HG02884 (cell line): ENCODE data around the gene EML4.
"Not testable (repeated sequence)": the region's sequence is repeated elsewhere in the genome, so short reads cannot be mapped to it uniquely, and the experiment has no call there.

Experiments used
- ATAC-seq: cut with Tn5 transposase; IDR thresholded peaks from one replicate; pipeline ENCODE4 v1.9.1; 2021; ENCODE audit warnings: mild to moderate bottlenecking, moderate library complexity; ENCODE audit not compliant: unreplicated experiment

The EML4 gene

GRCh38 chr2:42170619-42171395 lies 1.7 kb downstream of the EML4 start:
- ATAC-seq, result no peak

GRCh38 chr2:42171396-42171980 lies 2.3 kb downstream of the EML4 start:
- no peak for ATAC-seq

- no peak for ATAC-seq
These were observed 2.9 kb downstream of the EML4 start for GRCh38 chr2:42172020-42172419.

- no peak for ATAC-seq
These were observed 3.4 kb downstream of the EML4 start for GRCh38 chr2:42172566-42172965.

- not testable (repeated sequence) for ATAC-seq
These were observed 4.3 kb downstream of the EML4 start for GRCh38 chr2:42173467-42173866.

- no peak for ATAC-seq
These were observed 8.0 kb downstream of the EML4 start for GRCh38 chr2:42176992-42177738.

GRCh38 chr2:42178335-42178734 lies 9.2 kb downstream of the EML4 start:
- ATAC-seq, result no peak

- ATAC-seq, result no peak
These were observed 11.1 kb downstream of the EML4 start for GRCh38 chr2:42180300-42180699.

GRCh38 chr2:42182654-42183308 lies 13.6 kb downstream of the EML4 start:
- ATAC-seq, result no peak

- ATAC-seq, result no peak
These were observed 14.6 kb downstream of the EML4 start for GRCh38 chr2:42183775-42184174.

- no peak for ATAC-seq
These were observed 15.2 kb downstream of the EML4 start for GRCh38 chr2:42184346-42184745.

- no peak for ATAC-seq
These were observed 16.2 kb downstream of the EML4 start for GRCh38 chr2:42185220-42185921.

- ATAC-seq, result no peak
These were observed 17.2 kb downstream of the EML4 start for GRCh38 chr2:42186366-42186765.

- ATAC-seq, result no peak
These were observed 17.9 kb downstream of the EML4 start for GRCh38 chr2:42186945-42187632.

- ATAC-seq, result no peak
These were observed 18.7 kb downstream of the EML4 start for GRCh38 chr2:42187886-42188285.

- no peak for ATAC-seq
These were observed 20.0 kb downstream of the EML4 start for GRCh38 chr2:42189235-42189566.

- no peak for ATAC-seq
These were observed 21.0 kb downstream of the EML4 start for GRCh38 chr2:42190191-42190590.

- no peak for ATAC-seq
These were observed 22.3 kb downstream of the EML4 start for GRCh38 chr2:42191285-42192009.

- no peak for ATAC-seq
These were observed 22.8 kb downstream of the EML4 start for GRCh38 chr2:42192010-42192373.
